HG03457 (cell line): Measurements from ENCODE around the gene FGB.

ENCODE experiments used
- ATAC-seq: cut with Tn5 transposase; IDR thresholded peaks from one replicate; pipeline ENCODE4 v1.9.1; 2021; ENCODE audit warnings: moderate number of reproducible peaks; ENCODE audit not compliant: unreplicated experiment

Gene FGB

GRCh38 chr4:154562697-154563254 lies at the start of gene FGB:
TSS of gene FGB (plus strand) at chr4:154563011. CDS start at chr4:154563019, 8 bp downstream.
- ATAC-seq = no peak

DNA sequence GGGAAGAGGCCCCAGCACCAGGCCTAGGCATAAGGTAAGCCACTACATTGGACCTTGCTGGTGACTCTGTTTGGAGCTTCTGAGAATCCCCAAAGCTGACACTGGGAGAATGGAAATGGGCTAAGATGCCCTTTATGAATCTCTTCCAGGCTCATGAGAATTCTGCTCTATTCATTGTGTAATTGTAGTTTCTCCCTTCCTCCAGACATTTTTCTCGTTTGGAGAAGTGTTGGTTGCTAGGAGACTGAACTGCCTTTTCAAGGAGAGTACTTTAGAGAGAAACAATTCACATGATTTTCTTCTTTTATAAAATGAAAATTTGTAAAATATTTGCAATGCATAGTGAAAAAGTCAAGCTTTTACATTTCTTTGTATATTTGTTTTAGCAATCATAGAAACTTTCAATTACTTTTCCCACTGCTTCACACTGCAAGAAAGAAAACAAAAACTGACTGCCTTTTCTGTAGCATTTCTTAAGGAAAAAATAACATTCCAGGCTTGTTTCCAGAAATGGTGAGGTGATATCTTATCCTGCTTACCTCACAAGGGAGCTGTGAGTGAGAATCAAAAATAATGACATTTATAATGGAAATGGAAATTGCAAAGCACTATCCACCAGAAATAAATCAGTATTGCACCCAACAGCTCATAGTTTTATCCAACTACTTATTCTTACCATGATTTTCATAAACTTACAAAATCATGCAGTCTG lies 46.3 kb upstream of the FGB start:
- ATAC-seq = no peak

GRCh38 chr4:154517591-154517990 lies 45.2 kb upstream of the FGB start:
- ATAC-seq = no peak

DNA sequence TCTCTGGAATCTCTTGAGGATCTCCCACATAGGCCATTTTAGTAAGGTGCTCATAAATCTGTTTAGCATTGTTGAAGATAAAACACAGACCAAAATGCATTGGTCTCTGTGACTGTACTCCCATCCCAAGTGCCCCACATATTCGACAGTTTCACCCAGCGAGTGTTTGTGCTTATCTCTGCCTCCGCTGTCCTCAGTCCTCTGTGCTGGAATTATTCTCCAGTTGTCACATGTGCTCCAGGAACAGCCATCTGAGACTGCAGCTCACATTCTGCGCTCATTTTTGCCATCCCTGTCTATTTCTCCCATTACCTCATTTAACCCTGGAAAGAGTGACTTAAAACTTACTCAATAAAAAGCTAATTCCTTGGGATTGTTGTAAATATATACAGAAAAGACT lies 43.6 kb upstream of the FGB start:
- no peak for ATAC-seq

- no peak for ATAC-seq
Observed at GRCh38 chr4:154521607-154522006, 41.2 kb upstream of the FGB start.

- no peak for ATAC-seq
Observed at GRCh38 chr4:154526151-154526550, 36.7 kb upstream of the FGB start.

GRCh38 chr4:154527308-154527707 lies 35.5 kb upstream of the FGB start:
- ATAC-seq = no peak

GRCh38 chr4:154528869-154529268 lies 33.9 kb upstream of the FGB start:
- no peak for ATAC-seq

DNA sequence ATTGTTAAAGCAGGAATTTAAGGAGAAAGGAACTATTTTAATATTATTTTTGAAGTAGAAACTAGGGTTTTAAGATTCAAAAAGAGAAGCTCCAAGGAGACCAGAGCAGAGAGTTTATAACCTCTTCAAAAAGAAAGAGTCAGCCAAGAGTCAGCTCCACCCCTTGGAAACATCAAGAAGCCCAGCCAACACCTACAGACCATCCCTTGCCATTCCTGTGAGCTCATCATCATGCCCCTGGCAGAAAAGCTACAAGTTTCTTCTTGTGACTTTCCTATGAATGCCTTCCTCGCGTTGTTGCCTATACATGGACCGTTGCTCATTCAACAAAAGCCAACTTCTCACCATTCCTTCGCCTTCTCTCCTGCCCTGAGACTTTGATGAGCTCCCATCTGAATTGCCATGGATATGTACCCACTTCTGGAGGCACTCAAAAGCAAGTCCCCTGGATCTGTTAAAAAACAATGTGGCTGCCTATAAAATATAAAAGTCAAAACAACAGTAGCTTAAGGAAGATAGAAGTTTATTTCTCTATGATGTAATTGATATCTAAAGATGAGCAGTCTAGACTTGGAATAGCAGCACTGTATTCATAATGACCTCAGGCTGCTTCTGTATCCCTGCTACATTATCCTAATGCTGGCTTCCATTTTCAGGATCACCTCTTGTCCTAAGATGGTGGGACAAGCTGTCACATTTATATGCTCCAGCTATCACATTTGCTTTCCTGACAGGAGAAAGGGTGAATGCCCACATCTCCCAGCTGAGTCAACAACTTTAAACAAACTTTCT lies 32.9 kb upstream of the FGB start:
- ATAC-seq = no peak

- no peak for ATAC-seq
Observed at GRCh38 chr4:154534296-154534695, 28.5 kb upstream of the FGB start.

GRCh38 chr4:154542271-154542879 lies 20.4 kb upstream of the FGB start:
- ATAC-seq = no peak

DNA sequence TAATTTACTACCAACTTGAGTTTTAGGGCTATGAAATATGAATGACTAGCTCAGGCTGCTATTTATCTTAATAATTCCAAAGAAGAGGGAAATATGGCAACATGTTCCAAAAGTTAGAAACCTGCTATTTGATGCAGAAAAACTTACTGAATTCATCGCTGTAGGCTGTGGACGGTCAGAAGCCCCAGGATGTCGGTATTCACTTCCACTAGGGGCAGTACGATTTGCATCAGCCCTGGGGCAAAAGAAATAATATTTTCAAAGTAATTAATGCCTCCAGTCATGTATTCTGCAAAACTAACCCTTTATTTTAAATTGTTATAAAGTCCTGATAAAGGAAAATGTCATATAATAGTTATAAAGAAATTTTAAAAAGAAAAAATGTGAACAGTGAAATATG lies 17.1 kb upstream of the FGB start:
- no peak for ATAC-seq

GRCh38 chr4:154549894-154550790 lies 12.7 kb upstream of the FGB start, which contains the start of gene PLRG1:
TSS of gene PLRG1 (minus strand) at chr4:154550400. CDS start at chr4:154550308, 92 bp downstream.
- peak; percentile 97 for ATAC-seq

DNA sequence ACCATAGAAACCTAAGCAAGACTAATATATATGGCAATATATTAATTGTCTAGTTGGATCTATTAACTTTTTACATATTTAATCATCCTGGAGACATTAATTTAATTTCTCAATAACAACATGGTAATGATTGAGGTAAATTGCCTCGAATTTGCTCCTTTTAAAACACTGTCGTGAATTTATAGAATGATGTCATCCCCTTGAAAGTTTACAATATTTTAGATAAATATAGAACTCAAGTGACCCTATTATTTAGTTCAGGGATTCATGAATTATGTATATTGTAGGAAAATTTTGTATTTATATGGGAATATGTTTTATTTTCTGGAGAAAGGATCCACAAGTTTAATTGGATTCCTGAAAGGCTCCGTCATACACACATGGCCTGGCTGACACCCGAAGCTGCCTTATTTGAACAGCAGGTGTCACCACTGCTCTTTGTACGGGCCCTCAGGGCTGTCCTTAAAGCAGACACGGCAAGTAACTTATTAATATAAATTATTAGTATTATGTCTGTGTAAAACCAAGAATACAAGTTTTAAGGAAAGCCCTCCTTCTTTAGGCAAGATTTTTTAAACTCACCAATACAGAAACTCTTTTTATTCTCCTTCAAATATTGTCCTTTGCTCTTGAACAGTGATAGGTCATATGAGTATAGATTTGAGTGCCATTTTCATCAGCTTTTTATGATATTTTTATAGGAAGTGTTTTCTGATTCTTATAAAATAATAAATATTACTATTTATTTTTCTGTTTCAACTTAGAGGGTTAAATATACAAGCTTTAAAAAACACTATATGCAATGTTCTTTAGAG lies 10.7 kb upstream of the FGB start:
- peak; percentile 61 for ATAC-seq

GRCh38 chr4:154559141-154559493 lies 3.7 kb upstream of the FGB start:
- no peak for ATAC-seq

DNA sequence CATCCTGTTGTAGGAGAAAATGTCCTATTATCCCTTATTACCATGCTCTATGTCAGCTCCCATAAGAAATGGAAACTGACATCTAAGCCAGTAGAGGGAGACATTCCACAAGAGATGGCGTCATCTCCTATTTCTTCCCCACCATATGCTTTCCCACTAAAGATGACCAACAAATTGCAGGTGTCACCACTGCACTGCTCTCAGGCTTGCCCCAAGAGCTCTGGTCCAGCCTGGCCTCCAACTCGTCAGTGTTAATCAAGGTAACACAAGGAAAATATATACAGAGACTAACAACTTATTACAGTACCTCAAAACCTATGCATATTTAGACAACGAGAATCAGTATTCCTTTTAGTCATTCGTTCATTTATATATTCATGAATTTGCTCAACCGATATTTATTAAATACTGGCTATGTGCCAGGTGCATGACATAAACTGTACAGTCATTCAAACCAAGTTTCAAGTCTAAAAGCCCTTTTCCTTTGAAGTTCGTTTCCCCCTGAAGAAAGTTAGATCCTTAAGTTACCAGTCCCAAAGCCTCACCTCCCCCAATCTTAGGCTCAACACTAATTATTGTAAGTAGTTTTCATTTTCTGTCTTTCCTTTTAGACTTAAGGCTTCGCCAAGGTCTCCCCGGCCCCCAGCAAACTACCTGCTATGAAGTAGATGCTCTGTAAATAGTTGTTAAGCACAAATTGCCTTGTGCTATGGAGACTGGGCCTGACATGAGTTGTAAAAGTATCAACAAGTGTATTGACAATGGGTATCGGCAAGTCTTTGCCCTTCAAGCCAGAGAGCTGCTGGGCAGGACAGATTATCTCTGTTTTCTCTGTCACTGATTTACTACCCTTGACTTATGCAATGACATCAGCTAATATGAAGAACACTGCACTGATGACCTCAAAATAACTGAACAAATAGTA lies 3.1 kb upstream of the FGB start:
- peak; percentile 73 for ATAC-seq

DNA sequence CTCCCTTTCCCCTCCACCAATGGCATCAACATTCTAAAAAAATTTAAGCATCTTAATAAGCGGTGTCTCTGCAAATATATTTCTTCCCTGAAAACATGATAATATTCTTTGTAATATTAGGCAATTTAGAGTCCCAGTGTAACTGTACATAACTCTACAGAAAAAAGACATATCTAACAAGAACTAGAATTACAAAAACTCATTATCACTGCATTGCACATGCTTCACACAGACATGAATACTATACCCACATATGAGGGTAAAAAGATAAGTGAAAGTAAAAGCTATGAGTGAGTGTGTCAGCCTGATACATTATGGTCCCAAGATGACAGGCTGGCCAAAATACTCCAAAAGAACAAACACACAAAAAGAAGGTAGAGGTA lies 2.4 kb upstream of the FGB start:
- ATAC-seq = no peak

DNA sequence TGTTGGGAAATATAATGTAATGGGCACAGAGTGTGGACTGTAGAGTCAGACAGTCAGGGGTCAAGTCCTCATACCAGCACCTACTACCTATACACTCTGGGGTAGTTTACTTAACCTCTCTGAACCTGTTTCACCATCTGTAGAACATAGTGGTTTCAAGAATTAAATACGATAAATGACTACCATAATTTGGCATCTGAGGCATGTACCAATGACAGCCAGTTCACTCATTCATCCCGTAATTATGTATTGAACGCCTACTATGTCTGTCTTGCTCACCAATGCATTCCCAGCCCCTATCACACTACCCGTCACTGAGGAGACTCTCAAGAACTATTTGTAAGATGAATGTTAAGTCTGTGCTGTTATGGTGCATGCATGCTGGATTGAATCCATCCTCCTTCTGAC lies 2.0 kb upstream of the FGB start:
- ATAC-seq = no peak

- ATAC-seq = no peak
Observed at GRCh38 chr4:154564311-154564710, 1.5 kb downstream of the FGB start.
